HG02852 (cell line): ENCODE results near the gene ZNF100.
"Not testable (repeated sequence)": the region's sequence is repeated elsewhere in the genome, so short reads cannot be mapped to it uniquely, and the experiment has no call there.

ENCODE experiments used
- ATAC-seq: cut with Tn5 transposase; IDR thresholded peaks from one replicate; pipeline ENCODE4 v1.9.1; 2021; ENCODE audit warnings: mild to moderate bottlenecking, moderate library complexity; ENCODE audit not compliant: unreplicated experiment

Gene ZNF100

GRCh38 chr19:21767065-21767800, at the start of gene ZNF100:
Gene ZNF100, minus strand, starts transcription at chr19:21767579. Its CDS starts 150 bp downstream, at chr19:21767429.
- peak; percentile 95 for ATAC-seq

- ATAC-seq, result no peak
Measured at GRCh38 chr19:21812448-21812847, 45.1 kb upstream of the ZNF100 start.

- ATAC-seq, result not testable (repeated sequence)
Measured at GRCh38 chr19:21808400-21809000, 41.1 kb upstream of the ZNF100 start.

- no peak for ATAC-seq
Measured at GRCh38 chr19:21789466-21790085, 22.2 kb upstream of the ZNF100 start.

- no peak for ATAC-seq
Measured at GRCh38 chr19:21786936-21787335, 19.6 kb upstream of the ZNF100 start.

GRCh38 chr19:21775792-21776191, 8.4 kb upstream of the ZNF100 start:
- ATAC-seq, result not testable (repeated sequence)

GRCh38 chr19:21766705-21767064, 694 bp downstream of the ZNF100 start:
- peak; percentile 5 for ATAC-seq

GRCh38 chr19:21765151-21765550, 2.2 kb downstream of the ZNF100 start:
- ATAC-seq, result no peak

GRCh38 chr19:21761547-21761946, 5.8 kb downstream of the ZNF100 start:
- not testable (repeated sequence) for ATAC-seq

- ATAC-seq, result no peak
Measured at GRCh38 chr19:21758296-21758695, 9.1 kb downstream of the ZNF100 start.

GRCh38 chr19:21755555-21755954, 11.8 kb downstream of the ZNF100 start:
- not testable (repeated sequence) for ATAC-seq

- no peak for ATAC-seq
Measured at GRCh38 chr19:21751384-21751783, 16.0 kb downstream of the ZNF100 start.

GRCh38 chr19:21750586-21751128, 16.7 kb downstream of the ZNF100 start:
- no peak for ATAC-seq

GRCh38 chr19:21749090-21749489, 18.3 kb downstream of the ZNF100 start:
- no peak for ATAC-seq

GRCh38 chr19:21748088-21748487, 19.3 kb downstream of the ZNF100 start:
- no peak for ATAC-seq

GRCh38 chr19:21740559-21740958, 26.8 kb downstream of the ZNF100 start:
- no peak for ATAC-seq

GRCh38 chr19:21726942-21727747, 40.2 kb downstream of the ZNF100 start:
- ATAC-seq, result not testable (repeated sequence)

GRCh38 chr19:21713761-21714160, 53.6 kb downstream of the ZNF100 start:
- no peak for ATAC-seq

GRCh38 chr19:21709464-21709863, 57.9 kb downstream of the ZNF100 start:
- no peak for ATAC-seq

GRCh38 chr19:21707878-21708277, 59.5 kb downstream of the ZNF100 start:
- ATAC-seq, result not testable (repeated sequence)

- ATAC-seq, result no peak
Measured at GRCh38 chr19:21707065-21707464, 60.3 kb downstream of the ZNF100 start.
